A172 (cell line): ENCODE results near the gene TMEM132E. TPM values are rescaled to one million over a fixed set of nuclear protein-coding genes. Genes with fewer than 3 reads are reported as not detected.
"Not testable (repeated sequence)": the region's sequence is repeated elsewhere in the genome, so short reads cannot be mapped to it uniquely, and the experiment has no call there.

Source experiments
- DNase-seq: peaks from one replicate; pipeline ENCODE4 v3.0.0-alpha.2; 2015; ENCODE audit warnings: low spot score
- total RNA-seq: library from RNA; depleted of rRNA; stranded (reverse); fragments of >200 nt; shearing (Covaris generic); gene quantifications from 2 replicates; pipeline ENCODE4 v1.2.3, GENCODE V29; 2014; rRNA removed

TMEM132E gene, protein sequence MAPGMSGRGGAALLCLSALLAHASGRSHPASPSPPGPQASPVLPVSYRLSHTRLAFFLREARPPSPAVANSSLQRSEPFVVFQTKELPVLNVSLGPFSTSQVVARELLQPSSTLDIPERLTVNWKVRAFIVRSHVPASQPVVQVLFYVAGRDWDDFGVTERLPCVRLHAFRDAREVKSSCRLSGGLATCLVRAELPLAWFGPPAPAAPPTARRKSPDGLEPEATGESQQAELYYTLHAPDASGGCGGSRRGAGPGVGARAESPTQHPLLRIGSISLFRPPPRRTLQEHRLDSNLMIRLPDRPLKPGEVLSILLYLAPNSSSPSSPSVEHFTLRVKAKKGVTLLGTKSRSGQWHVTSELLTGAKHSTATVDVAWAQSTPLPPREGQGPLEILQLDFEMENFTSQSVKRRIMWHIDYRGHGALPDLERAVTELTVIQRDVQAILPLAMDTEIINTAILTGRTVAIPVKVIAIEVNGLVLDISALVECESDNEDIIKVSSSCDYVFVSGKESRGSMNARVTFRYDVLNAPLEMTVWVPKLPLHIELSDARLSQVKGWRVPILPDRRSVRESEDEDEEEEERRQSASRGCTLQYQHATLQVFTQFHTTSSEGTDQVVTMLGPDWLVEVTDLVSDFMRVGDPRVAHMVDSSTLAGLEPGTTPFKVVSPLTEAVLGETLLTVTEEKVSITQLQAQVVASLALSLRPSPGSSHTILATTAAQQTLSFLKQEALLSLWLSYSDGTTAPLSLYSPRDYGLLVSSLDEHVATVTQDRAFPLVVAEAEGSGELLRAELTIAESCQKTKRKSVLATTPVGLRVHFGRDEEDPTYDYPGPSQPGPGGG (N-terminal part only)
- not detected in 2 replicates for total RNA-seq

DNA sequence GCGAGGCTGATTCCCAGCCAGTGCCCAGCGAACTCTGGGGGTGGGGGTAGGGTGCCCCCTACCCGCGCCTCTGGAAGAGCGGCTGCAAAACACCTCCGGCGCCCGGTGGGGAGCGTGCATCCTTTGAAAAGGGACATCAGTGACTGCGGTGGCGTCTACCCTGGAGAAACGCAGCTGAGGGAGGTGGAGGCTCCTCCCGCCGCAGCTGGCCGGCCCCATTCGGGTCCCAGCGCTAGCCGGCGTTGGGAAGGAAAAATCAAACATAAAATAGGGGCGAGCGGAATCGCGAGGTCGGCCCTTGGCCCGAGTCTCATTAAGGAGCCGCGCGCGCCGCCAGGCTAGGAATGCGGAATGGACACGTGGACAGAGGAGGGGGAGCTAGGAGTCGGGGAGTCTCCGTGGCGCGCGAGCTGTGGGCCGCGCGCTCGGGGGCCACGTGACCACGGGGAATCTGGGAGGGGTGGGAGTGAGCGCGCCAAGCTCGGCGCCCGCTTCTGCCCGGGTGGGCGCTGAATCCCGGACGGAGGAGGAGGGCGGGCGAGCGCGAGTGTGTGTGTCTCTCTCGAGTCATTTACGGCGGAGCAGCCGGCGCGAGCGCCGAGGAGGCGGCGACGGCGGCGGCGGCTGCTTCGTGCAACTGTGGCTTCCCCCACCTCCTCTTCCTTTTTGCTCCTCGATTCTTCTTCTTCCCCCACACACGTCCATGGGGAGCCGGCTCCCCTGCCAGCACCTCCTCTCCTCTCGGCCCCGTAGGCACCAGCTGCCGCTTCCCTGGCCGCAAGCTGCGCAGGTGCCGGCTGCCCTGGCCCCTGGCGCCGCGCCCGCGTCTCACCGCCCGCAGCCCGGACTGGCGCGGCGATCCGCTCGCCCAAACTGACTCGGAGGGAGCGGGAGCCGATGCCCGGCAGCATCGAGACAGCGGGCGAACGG is at the start of gene TMEM132E:
Gene TMEM132E, plus strand, starts transcription at position 566 of the 930 bp plus-strand sequence. CDS start 1,495 bp downstream, outside the sequence.
- no peak for DNase-seq

GRCh38 chr17:34530918-34531317 is 48.5 kb upstream of the TMEM132E start:
- no peak for DNase-seq

- DNase-seq: no peak
These were observed 46.9 kb upstream of the TMEM132E start for GRCh38 chr17:34532281-34533065.

DNA sequence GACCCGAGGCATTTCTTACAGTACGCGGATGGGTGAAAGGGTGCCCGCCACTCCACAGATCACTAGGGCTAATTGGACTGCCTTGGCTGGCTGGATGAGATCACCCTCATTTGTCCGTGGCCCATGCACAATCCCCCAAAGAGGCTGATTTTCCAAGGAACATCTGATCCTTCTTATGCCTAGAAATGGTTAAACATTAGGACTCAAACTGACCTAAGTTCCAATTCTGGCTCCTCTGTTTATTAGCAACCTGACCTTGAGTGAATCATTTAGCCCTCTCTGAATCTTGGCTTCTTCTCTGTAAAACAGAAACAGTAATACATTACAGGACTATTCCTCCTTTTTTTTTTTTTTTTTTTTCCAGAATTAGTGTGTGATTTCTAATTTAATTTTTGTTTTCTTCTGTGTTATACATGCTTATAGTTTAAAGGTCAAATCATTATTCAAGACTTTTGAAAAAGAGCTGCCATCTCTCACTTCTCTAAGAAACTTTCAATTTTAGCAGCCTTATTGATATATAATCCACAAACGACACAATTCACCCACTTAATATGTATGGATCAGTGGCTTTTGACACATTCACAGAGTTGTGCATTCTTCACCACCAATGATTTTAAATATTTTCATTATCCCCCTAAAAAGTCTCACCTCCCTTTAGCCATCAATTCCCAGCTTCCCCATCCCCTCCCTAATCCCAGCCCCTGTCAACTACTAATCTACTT is 45.4 kb upstream of the TMEM132E start:
- no peak for DNase-seq

DNA sequence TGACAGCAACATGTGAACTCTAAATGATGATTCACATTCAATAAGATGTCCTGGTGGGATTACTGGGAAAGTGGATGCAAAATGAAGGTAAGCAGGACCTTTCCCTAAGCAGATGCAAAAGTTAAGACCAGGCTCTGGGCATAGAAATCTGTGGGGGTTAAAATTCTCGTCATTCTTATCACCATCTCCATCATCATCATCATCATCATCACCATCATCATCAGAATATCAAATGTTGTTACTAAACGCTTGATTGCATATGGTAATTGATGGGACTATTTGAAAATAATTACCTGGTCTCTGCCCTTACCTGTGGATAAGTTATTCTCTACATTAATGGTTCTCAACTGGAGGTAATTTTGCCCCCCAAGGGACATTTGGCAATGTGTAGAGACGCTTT is 41.9 kb upstream of the TMEM132E start:
- no peak for DNase-seq

GRCh38 chr17:34538582-34538981 is 40.8 kb upstream of the TMEM132E start:
- DNase-seq: not testable (repeated sequence)

- no peak for DNase-seq
These were observed 39.5 kb upstream of the TMEM132E start for GRCh38 chr17:34539881-34540280.

GRCh38 chr17:34542700-34543336 is 36.6 kb upstream of the TMEM132E start:
- DNase-seq: no peak

DNA sequence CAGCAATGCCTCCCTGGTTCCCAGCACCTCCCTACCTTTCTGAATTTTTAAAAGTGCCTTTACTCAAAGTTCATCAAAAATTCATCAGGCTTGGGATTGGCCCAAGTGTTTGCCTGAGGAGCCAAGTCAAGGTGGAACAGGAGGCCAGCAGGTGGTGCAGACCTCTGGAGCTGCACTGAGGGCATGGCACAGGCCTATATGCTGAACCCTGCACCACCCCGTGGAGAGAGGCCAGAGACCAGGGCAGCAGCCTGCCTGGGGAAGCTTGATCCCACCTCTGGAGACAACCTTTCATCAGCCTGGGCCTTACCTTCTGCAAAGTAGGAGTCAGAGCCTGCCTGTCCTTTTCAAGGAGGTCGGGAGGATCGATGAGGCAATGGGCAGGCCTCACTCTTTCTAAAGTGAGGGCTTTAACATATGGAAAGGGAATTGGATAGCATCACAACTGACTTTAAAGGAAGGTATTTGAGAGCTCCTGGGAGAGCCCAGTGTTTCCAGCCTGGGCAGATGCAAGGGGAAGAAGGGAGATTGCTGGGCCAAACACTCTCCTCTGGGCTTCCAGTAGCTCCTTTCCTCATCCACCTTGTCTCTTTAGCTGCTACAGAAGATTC is 31.8 kb upstream of the TMEM132E start:
- DNase-seq: no peak

GRCh38 chr17:34549966-34550365 is 29.4 kb upstream of the TMEM132E start:
- no peak for DNase-seq

DNA sequence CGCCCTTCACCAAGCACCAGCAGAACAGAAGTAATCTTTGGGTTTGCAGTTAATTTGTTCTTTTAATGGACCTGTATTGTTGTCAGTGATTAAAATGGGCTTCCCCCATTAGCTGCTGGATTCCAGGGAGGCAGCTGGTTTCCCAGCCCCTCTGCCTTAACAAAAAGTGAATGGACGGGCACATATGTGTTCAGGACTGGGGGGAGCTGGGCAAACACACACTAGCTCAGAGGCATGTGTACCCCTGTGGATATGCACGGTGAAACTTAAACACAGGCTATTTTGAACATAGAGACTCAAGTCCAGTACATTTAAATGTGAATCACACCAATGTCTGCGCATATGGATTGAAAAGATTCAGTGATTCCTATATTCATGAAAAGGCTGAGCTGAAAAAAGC is 25.5 kb upstream of the TMEM132E start:
- no peak for DNase-seq

GRCh38 chr17:34556384-34556783 is 23.0 kb upstream of the TMEM132E start:
- peak; percentile 13 for DNase-seq

GRCh38 chr17:34556931-34557330 is 22.5 kb upstream of the TMEM132E start:
- DNase-seq: no peak

DNA sequence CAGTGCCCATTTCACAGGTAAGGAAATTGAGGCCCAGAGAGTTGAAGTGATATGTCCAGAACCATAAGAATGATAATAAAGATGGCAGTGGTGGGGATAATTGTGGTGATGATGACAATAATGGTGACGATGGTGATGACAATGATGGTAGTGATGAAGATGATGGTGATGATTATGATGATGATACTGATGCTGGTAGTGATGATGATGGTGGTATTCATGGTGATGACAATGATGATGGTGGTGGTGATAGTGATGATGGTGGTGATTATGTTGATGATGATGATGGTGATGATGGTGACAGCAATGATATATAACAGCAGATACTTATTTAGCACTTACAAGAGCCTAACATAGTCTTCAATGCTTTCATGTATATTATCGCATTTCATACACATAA is 18.1 kb upstream of the TMEM132E start:
- DNase-seq: no peak

DNA sequence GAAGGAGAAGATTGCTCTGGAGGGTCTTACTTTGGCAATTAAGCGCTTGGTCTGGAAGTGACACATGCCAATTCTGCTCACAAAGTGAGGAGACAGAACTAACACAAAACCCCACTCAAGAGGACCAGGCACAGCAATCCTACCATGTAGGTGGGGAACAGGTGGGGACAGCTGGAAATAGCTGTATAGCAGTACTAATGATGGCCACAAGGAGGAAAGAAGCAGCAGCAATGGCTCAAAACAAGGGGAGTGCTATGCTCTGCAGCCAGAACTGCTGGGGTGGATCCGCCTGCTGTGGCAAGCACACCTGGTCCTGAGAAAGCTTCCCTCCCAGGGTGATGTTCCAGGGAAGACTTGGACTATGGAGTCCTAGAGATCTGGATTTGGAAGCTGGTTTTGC is 17.0 kb upstream of the TMEM132E start:
- DNase-seq: no peak

GRCh38 chr17:34565713-34566112 is 13.7 kb upstream of the TMEM132E start:
- DNase-seq: no peak

GRCh38 chr17:34566201-34566600 is 13.2 kb upstream of the TMEM132E start:
- DNase-seq: no peak

DNA sequence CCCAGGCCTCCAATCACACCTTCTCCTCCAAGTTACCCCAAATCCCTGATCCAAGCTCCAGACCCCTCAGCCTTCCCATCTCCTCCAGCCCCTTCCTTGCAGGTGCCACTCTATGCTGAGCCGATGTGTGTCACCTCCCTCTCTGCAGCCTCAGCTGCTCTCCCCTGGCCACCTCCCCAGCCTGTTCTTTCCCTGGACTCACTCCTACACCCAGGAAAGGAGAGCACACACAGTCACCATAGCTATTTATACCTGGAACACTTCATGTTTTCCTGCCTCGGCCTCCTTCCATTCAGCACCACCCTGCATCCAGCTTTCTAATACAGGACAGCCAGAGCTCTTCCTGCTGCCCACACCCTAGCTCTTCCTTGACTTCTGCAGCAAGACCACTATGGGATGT is 12.5 kb upstream of the TMEM132E start:
- no peak for DNase-seq
